GM19452 (cell line): ENCODE data around the gene FAIM2.

Experiments used
- ATAC-seq: cut with Tn5 transposase; IDR thresholded peaks from one replicate; pipeline ENCODE4 v1.9.1; 2021; ENCODE audit not compliant: unreplicated experiment

The FAIM2 gene

GRCh38 chr12:49920241-49920914, 16.7 kb upstream of the FAIM2 start:
- no peak for ATAC-seq

DNA sequence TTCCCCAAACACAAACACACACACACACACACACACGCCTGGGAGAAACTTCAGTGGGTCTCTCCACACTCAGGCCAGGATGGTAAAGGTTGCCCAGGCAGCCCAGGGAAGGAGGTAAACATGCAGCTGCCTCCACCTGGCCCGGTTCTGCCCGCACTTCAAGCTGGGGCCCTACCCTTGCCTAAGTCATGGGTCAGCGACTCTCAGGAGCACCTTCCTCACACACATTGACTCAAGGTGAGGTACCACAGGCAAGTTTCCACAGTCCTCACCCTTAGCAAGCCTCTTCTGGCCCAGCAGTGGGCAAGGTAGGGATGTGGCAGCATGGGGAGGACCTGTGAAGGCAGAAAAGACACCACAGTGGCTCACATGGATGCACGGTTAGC, 14.1 kb upstream of the FAIM2 start:
- no peak for ATAC-seq

GRCh38 chr12:49917166-49917787, 13.6 kb upstream of the FAIM2 start:
- ATAC-seq, result no peak

DNA sequence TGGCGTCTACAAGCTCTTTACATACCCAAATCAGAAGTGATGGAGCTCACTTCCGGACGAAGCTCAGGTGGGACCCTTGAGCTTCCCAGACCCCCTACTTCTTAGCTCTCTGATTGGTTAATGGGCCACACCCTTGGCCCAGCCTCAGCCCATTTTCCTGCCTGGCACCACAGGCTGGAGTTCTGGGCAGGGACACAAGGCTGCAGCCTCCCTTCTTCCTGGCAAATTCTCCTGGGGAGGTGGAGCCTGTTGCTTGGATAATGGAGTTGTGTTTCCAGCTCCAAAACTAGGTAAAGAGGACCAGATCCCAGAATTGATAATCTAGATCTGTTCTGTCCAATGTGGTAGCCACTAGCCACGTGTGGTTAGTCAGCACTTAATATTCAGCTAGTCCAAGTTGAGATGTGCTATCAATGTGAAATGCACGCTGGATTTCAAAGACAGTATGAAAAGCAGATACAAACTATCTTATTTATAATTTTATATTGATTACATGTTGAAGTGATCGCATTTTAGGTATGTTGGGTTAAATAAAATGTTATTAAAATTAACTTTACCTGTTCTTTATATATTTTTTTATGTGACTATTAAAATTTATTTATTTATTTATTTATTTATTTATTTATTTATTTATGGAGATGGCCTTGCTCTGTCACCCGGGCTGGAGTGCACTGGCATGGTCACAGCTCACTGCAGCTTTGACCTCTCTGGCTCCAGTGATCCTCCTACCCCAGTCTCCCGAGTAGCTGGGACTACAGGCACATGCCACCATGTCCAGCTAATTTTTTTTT, 12.6 kb upstream of the FAIM2 start:
- ATAC-seq, result no peak

DNA sequence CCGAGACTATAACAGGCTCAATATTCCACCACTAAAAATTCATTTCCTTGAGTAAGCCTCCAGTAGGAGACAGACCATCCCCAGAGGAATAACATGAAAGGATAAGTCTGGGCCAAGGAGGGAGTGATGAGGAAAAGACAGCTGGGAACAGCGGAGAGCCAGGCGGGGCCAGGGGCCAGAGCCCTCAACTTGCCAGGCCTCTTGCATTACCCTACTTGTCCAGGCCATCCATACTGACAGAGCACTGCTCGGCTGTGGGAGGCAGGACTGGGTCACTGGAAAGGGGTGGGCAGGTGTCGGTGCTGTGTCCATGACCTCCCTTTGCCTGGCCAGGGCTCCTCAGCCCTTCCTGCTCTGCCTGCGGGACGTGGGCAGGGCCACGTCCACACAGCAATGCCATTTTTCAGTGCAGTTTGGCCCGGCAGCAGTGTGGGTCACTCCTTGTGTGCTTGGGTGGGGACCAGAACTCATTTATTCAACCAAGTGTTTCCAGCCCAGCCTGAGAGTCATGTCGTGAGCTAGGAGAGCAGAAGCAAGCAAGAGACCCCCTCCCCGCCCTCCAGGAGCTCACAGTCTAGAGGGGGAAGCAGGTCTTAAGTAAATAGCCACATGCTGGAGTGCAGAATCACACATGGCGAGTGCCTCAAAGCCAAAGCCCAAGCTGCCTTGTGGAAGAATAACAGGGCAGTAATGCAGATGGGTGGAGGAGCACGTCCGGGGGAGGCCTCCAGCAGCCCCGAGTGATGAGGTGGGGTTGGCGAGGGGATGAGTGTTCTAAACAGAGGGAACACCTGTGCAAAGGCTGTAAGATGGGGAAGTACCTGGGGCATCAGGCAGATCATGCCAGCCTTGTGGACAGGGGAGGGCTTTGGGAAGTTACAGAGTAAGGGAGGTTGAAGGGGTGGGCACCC, 8.9 kb upstream of the FAIM2 start:
- no peak for ATAC-seq

- no peak for ATAC-seq
Observed at GRCh38 chr12:49911213-49911605, 7.5 kb upstream of the FAIM2 start.

- no peak for ATAC-seq
Observed at GRCh38 chr12:49910331-49911212, 6.9 kb upstream of the FAIM2 start.

DNA sequence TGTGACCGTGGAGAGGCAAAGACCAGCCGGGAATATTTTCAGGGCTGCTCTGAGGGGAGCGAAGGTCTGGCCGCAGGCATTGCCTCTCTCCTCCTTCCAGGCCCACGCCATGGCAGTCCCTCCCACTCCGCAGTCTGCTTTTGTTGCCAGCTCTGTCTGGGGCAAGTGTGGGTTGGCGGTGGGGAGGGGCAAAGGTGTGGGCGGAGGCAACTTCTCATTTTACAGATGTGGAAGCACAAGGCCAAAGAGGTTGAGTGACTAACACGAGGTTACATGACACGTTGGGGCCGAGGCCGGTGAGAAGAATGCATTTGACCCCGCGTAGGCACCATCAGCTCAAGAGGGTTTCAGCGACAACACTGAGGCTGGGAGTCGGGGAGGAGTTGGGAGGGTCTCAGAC, 6.1 kb upstream of the FAIM2 start:
- ATAC-seq, result no peak

DNA sequence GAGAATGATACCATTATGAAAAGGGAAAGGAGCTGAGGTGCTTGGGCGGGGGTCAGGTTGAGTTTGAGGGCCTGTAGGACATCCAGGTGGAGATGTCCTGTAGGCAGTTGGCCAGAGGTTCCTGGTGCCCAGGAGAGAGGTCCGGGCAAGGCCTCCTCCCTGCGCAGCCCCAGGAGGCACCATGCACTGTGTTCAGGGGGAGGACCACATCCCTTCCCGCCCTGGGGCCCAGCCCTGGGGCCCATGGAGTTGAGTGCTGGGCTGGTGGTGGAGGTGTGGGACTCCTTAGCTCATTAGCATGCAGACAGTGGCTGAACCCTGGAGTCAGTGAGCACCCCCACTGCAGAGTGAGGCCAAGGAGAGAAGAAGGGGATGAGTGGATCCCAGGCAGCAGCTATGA, 5.7 kb upstream of the FAIM2 start:
- ATAC-seq, result no peak

DNA sequence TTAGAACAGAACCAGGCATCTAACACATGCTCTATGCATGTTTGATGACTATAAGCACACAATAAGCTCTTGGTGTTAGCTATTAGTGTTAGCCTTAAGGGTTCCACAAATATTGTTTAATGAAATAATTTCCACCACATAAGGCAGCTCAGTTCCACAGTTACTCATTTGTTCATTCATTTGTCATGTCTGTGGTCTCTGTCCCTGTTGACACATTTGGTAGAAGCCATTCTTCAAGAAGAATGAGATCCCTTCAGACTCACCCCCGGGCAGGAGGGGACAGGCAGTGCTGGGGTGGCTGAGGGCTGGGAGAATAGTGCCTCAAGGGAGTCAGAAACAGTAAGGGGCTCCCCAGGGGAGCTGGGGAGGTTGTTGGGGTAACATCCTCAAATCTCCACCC, 3.7 kb upstream of the FAIM2 start:
- no peak for ATAC-seq

DNA sequence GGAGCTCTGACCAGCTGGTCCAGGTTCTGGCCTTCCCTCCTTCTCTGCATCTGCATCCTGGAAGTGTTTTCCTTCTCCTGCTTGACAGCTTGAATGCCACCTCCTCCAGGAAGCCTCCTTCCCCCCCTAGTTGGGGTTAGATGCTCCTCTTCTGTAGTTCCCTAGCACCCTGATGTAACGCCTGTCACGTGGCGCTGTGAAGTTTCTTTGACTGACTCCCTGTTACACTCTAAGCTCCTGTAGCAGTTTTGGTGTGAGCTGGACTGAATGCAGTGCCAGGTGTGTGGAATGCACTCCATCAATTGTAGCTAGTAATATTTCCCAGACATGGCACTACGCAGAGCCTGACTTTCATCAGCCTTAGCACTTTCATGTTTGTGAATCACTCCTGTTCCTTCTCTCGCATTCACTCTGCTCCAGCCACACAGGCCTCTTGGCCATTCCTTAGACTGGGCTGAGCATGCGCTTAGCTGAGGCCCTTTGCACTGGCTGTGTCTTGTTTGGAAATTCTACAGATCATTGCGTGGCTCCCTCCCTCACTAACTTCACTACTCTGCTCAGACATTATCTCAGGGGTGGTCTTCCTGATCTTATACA, 2.1 kb upstream of the FAIM2 start:
- ATAC-seq, result no peak

GRCh38 chr12:49904601-49905000, 901 bp upstream of the FAIM2 start:
- no peak for ATAC-seq

- no peak for ATAC-seq
Observed at GRCh38 chr12:49903351-49903699, 375 bp downstream of the FAIM2 start.

DNA sequence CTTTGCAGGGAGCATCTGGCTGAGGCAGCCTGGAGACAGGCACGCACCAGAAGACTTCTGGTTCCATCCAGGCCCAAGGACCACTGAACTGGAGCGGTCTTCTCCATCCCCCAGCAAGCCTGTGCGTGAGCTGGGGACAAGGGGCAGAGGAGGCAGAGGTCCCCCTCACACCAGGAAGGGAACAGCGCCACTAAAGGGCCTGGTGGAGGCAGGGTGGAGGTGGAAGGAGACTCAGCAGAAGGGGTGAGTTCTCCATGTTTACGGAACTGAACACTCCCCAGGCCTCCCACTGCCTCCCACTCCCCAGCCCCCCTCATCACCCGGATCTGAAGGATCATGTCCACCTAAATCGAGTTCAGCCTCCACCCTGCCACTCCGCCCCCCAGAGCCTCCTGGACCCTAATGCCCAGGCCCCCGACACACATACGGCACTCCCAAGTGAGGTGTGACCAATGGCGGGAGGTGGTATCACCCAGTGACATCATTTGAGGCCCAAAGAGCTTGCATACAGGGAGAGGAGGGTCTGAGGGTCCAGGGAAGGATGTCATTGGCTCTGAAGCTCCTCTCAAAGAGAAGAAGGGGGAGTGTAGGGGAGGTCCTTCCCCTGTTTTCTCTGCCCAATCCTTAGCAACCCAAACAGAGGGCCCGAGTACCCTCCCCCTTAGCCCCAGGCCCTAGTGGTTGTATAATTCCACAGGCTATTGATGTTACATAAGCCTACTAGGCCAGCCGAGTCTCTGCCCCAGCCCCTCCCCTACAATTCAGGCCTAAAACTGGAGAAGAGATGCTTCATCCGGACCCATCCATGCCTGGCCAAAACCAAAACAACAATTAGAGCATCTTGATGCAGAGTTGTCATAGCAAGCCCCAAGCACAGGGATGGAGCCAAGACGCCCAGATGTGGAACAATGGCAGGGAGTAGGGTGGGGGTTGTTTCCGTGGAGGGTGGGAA, 1.0 kb downstream of the FAIM2 start:
- no peak for ATAC-seq

GRCh38 chr12:49901986-49902385, 1.7 kb downstream of the FAIM2 start:
- no peak for ATAC-seq

DNA sequence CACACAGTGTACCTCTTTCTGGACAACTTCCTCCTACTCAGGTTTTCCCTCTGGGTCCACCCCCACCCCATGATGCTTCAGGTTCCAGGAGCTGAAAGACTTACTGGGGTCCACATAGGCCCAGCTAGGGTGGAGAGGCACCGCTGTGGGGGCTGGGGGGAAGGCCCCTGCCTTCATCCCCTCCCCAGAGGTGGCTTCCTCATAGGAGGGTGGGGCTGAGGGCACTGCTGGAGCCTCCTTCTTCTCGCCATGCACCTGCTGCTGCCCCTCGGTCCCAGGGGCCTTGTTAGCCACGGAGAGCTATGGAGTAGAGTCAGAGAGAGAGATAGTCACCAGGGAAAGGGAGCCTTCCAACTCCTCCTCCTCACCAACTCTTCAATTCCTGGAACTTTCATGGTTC, 2.7 kb downstream of the FAIM2 start:
- ATAC-seq, result no peak

DNA sequence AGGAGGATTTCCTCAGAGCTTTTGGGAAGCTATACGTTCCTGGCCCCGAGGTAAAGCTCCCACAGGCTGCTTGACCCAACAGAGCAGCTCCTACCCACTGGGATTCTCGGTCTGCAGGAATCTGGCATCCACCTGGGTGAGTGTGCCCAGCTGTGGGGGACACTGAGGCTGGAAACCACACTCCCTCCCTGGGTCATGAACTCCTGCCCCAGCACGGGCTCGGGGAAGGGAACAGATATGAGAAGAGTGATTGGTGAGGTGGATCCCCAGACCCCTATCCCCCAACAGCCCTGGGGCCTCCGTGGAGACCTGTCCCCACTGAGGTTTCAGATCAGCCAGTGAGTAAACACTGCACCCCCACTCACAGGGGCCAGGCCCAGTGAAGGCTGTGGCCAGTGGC, 3.3 kb downstream of the FAIM2 start:
- no peak for ATAC-seq

- ATAC-seq, result no peak
Observed at GRCh38 chr12:49899921-49900320, 3.8 kb downstream of the FAIM2 start.

DNA sequence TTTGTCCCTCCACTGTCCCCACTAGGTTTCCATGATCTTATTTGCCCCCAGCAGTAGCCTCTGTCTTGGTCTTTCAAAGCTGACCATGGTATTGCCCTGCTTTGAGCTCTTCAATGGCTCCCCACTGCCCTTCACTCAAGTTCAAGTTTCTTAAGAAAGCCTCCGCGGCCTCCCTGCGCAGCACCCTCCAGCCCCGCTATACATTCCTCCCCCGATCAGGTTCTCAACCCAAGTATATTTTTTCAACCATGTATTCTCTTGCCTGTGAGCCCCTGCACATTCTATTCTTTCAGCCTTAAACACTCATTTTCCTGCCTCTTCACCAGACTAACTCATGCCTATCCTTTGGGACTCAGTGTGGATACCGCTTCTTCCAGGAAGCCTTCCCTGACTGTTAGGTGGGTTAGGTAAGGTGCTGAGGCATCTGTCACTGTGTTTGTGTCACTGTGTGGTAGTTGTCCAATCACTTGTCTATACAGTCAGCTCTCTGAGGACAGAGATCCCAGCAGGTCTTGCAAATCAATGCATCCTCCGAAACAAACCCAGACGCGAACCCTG, 4.3 kb downstream of the FAIM2 start:
- ATAC-seq, result no peak
